ENCODE results near the gene LRP8. TPM values are rescaled to one million over a fixed set of nuclear protein-coding genes. Genes with fewer than 3 reads are reported as not detected.
A peak's percentile ranks its signal among the peaks of the same experiment; 100 is the strongest.

LRP8 gene
- polyA plus RNA-seq, 2 of the 4 experiments (the other 2 are of a cell fraction), result 32.6 to 46.1 TPM

- Histone ChIP-seq H3K27ac (peak overlapping the region; percentile 95 to 99), H3K9me3 (no peaks in the 10 kb centered on the region), H3K4me1 (peaks cover 19% of the 10 kb centered on the region), H3K4me2 (peak overlapping the region; percentile 97), H3K4me3 (peak overlapping the region; percentile 100)
- peak; percentile 83 to 95 for DNase-seq (ENCODE audit: low read depth in 1 of 2, low spot score in 1 of 2)
- no peak for FAIRE-seq
- ChIA-PET CTCF (interaction anchor here (0.6 to 1.7 kb wide), 3 partner anchors 19 to 67 kb away, joined by 3 to 6 read pairs (median 3); no protein-coding TSS in a partner anchor), POLR2A (interaction anchor here (0.9 to 1.3 kb wide), 3 partner anchors 9 to 67 kb away, joined by 3 read pairs; no protein-coding TSS in a partner anchor)
- WGBS (ENCODE audit: missing lambda C conversion rate), result no CpG with 5 or more reads among the region's 42 CpGs
- ATAC-seq, result peak; percentile 81 to 94
- TF ChIP-seq RNF2 (IDR thresholded peaks at IDR 0.05; ENCODE audit: borderline replicate concordance, low read depth), result no peak
- TF ChIP-seq RCOR1 (IDR thresholded peaks at IDR 0.05; ENCODE audit: low read depth, low read length), result no peak
- TF ChIP-seq BCL3 (IDR thresholded peaks at IDR 0.05), result no peak
- TF ChIP-seq TFCP2L1 (CRISPR knock-in tag; IDR thresholded peaks at IDR 0.05), result no peak
- TF ChIP-seq HEYL (CRISPR knock-in tag; IDR thresholded peaks at IDR 0.05), result no peak
- no peak for TF ChIP-seq ELK1 (IDR thresholded peaks at IDR 0.05; ENCODE audit: low read depth, low read length)
- no peak for TF ChIP-seq ZNF302 (CRISPR knock-in tag; IDR thresholded peaks at IDR 0.05)
- peak; percentile 77 for TF ChIP-seq E2F6 (IDR thresholded peaks at IDR 0.05; ENCODE audit: borderline replicate concordance, low read depth)
- no peak for TF ChIP-seq HOXA7 (CRISPR knock-in tag; IDR thresholded peaks at IDR 0.05)
- no peak for TF ChIP-seq ZC3H11A (IDR thresholded peaks at IDR 0.05)
- no peak for TF ChIP-seq FOXS1 (CRISPR knock-in tag; IDR thresholded peaks at IDR 0.05)
- TF ChIP-seq EHMT2 (IDR thresholded peaks at IDR 0.05; ENCODE audit: low read depth), result no peak
- TF ChIP-seq EP300 (IDR thresholded peaks at IDR 0.05), result peak in 1 of 2 experiments; percentile 22; a peak in 1 of 5 replicates
- no peak for TF ChIP-seq NPAS2 (CRISPR knock-in tag; IDR thresholded peaks at IDR 0.05; ENCODE audit: borderline replicate concordance)
- no peak for TF ChIP-seq HDAC2 (IDR thresholded peaks at IDR 0.05)
- no peak for TF ChIP-seq CBX8 (IDR thresholded peaks at IDR 0.05)
- TF ChIP-seq POLR2A (IDR thresholded peaks at IDR 0.05; ENCODE audit: low read length), result peak; percentile 50; the same call in 1 of the 2 replicates
- no peak for TF ChIP-seq CBX2 (IDR thresholded peaks at IDR 0.05; ENCODE audit: borderline replicate concordance, low read depth)
- TF ChIP-seq CHD2 (IDR thresholded peaks at IDR 0.05; ENCODE audit: low read length, partially characterized antibody), result no peak
- TF ChIP-seq FOSL2 (IDR thresholded peaks at IDR 0.05), result no peak
- peak; percentile 67 for TF ChIP-seq FOSL2 (CRISPR knock-in tag; IDR thresholded peaks at IDR 0.05)
- TF ChIP-seq USF2 (IDR thresholded peaks at IDR 0.05), result peak; percentile 87
- peak in 1 of 2 experiments; percentile 43; a peak in 1 of 5 replicates for TF ChIP-seq JUN (IDR thresholded peaks at IDR 0.05)
- no peak for TF ChIP-seq JUNB (IDR thresholded peaks at IDR 0.05)
- no peak for TF ChIP-seq RAD21 (conservative IDR thresholded peaks at IDR 0.05 in 1 of 2, IDR thresholded peaks at IDR 0.05 in 1 of 2)
- no peak for TF ChIP-seq HMGXB4 (CRISPR knock-in tag; IDR thresholded peaks at IDR 0.05; ENCODE audit: borderline replicate concordance)
- TF ChIP-seq EHF (CRISPR knock-in tag; IDR thresholded peaks at IDR 0.05), result no peak
- no peak for TF ChIP-seq HES2 (IDR thresholded peaks at IDR 0.05)
- TF ChIP-seq GATA3 (IDR thresholded peaks at IDR 0.05; ENCODE audit: borderline replicate concordance), result 0 out of 2 replicates have a peak, but pooled peaks have one; percentile 19
- TF ChIP-seq CEBPB (IDR thresholded peaks at IDR 0.05), result no peak
- no peak for TF ChIP-seq HOXB5 (CRISPR knock-in tag; IDR thresholded peaks at IDR 0.05)
- peak; percentile 70 for TF ChIP-seq MAX (IDR thresholded peaks at IDR 0.05)
- no peak for TF ChIP-seq KDM5A (IDR thresholded peaks at IDR 0.05)
- no peak; the same call in 1 of the 2 replicates for TF ChIP-seq POLR2AphosphoS2 (conservative IDR thresholded peaks at IDR 0.05; ENCODE audit: low read length)
- TF ChIP-seq NFE2L2 (conservative IDR thresholded peaks at IDR 0.05; ENCODE audit: low read length), result peak; percentile 93
- TF ChIP-seq ESRRA (IDR thresholded peaks at IDR 0.05; ENCODE audit: borderline replicate concordance, low read length), result no peak
- no peak for TF ChIP-seq HOXB13 (CRISPR knock-in tag; IDR thresholded peaks at IDR 0.05; ENCODE audit: low read depth)
- TF ChIP-seq PHF8 (IDR thresholded peaks at IDR 0.05; ENCODE audit: borderline replicate concordance, low read depth), result no peak
- TF ChIP-seq BHLHE40 (IDR thresholded peaks at IDR 0.05; ENCODE audit: low read depth, low read length), result no peak
Measured at GRCh38 chr1:53326088-53326597, 1.7 kb downstream of the LRP8 start.
